GM21367 (cell line): ENCODE data around the gene CMTM8.

Experiments
- ATAC-seq: cut with Tn5 transposase; IDR thresholded peaks from one replicate; pipeline ENCODE4 v1.9.1; 2021; ENCODE audit not compliant: unreplicated experiment

The CMTM8 gene

GRCh38 chr3:32325927-32326326, 87.4 kb downstream of the CMTM8 start:
- no peak for ATAC-seq

DNA sequence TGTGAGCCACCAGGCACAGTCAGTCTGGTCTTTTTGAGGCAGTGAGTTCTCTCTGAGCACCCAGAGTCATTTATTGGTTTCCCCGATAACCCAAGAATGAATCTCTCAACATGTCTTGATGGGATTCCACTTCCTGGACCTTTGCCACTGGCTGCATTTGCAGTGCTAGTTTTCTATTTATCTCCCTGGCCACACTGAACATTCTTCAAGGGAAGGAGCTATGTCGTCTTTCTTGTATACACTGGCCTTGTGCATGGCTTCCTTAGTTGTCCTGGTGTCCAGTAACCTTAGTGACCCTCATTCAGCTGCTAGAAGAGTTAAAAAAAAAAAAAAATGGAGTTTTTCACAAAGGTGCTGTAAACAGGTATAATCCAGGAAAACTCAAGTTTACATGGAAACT, 88.3 kb downstream of the CMTM8 start:
- no peak for ATAC-seq

GRCh38 chr3:32334675-32335074, 96.2 kb downstream of the CMTM8 start:
- no peak for ATAC-seq

DNA sequence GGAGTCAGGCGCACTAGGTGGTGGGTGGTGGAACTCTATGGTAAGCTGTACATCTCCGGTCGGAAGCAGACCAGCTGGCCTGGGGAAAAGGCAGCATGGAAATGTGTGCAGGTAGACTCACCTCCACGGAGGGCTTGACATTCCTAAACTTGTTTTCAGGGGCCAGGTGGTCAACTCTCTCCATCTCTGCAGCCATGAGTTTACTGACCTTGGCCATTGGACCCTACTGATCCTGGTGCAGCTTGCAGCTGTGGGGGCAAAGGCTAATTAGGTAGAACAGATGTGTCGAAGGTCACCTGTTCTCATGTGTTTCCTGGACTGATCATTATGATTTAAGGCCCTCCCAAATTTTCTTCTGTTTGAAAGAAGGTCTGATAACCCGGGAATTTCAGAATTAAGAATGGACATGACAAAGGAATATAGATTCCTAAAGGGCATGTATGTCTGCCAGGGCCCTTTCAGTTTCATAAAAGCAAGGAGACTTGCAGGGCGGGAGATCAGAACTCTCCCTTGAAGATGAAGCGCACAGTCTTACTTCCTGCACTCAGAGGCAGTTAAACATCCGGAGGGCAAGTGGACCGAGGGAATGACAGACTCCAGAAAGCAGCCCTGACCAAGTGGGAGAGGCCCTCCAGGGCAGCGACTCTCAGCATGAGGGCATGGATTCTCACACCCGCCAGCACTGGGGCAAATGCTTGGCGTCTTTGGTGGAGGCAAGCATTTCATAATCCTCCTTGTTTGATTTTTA, 97.1 kb downstream of the CMTM8 start:
- no peak for ATAC-seq

DNA sequence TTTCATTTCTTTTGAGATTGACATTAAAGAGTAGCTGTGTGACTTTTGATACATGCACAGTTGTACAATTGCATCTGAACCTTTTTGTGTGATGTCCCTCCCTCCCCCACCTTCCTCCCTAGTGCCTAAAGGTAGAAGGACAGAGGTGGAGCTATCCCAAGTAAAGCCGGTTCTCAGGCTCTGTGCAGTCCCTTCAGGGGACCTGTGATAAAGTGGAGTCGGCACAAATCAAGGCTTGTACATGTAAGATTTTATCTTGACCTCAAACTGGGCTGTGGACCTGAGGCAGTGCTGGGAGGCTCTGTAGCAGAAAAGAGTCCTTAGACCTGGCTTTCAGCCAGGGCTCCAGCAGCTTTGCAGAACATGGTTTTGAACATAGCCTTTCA, 97.6 kb downstream of the CMTM8 start:
- ATAC-seq: no peak

- no peak for ATAC-seq
Measured at GRCh38 chr3:32337505-32337904, 99.0 kb downstream of the CMTM8 start.

GRCh38 chr3:32340039-32340438, 101.6 kb downstream of the CMTM8 start:
- no peak for ATAC-seq

DNA sequence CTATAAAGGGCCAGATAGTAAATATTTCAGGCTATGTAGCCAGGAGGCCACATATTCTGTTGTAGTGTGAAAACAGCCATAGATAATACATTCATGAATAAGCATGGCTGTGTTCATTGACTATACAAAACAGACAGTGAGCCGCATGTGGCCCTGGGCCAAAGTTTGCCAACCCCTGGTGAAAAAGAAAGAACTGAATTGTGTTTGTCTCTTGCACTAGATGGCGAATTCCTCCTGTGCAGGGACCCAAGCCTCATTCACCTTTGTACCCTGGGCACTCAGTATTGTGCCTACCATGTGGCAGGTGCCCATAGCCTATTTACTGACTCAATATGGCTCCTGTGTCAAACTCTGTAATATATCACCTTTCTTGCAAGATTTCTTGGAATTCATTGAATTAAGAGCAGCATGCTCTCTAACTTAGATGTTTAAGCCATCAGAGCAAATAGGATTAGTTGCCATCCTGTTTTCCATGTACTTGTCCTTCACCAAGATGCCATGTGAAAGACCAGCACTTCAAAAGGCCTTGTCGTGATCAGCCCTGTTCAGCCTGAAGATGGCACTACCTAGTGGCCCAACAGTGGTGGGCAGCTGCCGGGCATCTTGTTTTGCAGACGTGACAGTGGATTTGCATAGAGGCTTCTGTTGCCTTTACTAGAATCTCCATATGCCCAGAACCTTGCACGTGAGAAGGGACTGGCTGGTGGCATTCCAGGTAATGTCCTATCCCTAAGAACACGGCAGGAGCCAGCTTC, 102.3 kb downstream of the CMTM8 start:
- ATAC-seq: no peak

DNA sequence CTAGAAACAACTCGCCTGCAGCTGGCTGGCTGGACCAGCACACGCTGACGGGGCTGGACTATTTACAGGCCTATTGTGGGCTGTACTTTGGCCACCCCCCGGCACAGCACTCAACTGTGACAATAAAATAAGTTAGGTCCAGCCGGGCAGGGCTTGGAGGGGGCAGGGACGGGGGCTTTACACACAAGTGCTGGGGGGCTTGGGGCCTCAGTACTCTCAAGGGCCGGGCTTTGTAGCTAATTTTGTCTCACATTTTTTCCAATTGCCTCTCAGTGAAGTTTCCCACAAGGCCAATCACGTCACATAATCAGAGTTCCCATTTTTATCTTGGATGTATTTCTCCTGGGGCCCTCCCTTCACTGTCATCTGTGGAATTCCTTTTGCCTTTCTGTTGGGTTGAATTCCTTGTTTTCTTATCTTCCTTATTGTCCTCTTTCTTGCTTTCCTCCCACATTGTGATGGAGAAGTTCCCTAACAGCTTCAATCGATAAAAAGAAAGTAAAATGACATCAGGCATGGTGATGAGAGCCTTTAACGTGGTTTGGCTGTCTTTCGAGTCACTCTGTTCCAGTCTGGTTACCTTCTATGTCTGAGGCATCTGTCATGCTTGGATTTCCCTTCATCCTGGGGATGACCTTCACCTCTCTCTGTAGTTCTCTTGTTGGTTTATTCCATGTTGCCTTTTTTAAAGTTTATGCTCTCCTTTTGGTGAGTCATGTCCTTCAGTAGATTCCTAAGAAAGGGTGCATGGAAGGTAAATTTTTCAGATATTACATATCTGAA, 109.1 kb downstream of the CMTM8 start:
- no peak for ATAC-seq

DNA sequence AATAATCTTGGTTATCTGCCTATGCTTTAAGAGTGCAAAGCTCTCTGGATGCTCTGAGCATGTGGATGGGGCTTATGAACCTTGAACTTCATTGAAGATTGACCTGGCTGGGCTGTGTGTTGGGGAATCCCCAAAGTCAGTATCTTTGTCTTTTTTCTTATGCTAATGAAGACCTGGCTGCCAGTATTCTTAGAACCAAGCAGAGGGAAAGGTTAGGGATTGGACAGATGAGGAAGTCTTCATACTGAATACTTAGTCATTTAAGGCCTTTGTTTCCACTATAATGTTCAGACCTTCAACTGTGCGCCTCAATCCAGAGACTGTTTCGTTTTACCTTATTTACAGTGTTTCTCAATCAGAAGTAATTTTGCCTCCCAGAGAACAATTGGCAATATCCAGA, 110.7 kb downstream of the CMTM8 start:
- no peak for ATAC-seq

GRCh38 chr3:32352563-32352962, 114.1 kb downstream of the CMTM8 start:
- ATAC-seq: no peak

GRCh38 chr3:32353351-32353750, 114.9 kb downstream of the CMTM8 start:
- ATAC-seq: no peak

DNA sequence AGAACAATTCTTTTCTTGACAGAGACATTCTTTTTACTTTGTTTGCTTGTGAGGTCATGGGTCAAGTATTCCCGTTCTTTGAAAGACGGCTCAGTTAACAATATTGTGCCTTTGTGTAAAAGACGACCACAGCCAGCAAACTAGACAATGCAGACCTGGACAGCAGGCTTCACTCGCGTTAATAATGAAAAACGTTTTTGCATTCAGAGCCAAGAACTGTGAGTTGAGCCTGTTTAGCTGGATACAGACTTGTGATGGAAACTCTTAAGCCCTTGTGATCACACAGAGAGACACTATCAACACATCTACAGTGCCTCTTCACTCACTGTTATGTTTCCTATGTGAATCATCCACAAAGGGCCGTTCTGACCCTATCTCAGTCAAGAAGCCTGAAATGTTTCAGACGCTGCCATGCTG, 115.9 kb downstream of the CMTM8 start:
- no peak for ATAC-seq

DNA sequence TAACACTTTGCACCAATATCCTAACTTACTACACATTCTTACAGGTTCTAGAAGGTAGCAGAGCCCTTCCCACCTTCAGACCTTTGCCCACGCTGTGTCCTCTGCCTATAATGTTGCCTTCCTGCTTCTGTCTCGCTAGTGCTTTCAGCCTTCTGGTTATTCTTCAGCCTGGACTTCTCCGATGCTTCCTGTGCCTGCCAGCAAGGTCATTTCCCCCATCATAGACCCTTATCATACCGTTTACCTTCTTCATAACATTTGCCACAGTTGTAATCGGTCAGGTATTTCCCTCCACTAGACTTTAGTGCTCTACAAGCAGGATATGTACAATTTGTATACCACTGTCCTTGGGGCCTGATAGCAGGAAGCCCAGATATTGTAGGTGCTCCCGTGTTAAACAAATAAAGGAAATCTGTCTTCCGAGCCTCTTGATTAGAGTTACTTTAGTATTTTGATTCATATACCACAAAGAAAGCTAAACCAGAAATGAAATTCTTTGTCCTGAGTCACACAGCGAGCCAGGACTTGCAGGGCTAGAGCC, 117.3 kb downstream of the CMTM8 start:
- ATAC-seq: no peak

DNA sequence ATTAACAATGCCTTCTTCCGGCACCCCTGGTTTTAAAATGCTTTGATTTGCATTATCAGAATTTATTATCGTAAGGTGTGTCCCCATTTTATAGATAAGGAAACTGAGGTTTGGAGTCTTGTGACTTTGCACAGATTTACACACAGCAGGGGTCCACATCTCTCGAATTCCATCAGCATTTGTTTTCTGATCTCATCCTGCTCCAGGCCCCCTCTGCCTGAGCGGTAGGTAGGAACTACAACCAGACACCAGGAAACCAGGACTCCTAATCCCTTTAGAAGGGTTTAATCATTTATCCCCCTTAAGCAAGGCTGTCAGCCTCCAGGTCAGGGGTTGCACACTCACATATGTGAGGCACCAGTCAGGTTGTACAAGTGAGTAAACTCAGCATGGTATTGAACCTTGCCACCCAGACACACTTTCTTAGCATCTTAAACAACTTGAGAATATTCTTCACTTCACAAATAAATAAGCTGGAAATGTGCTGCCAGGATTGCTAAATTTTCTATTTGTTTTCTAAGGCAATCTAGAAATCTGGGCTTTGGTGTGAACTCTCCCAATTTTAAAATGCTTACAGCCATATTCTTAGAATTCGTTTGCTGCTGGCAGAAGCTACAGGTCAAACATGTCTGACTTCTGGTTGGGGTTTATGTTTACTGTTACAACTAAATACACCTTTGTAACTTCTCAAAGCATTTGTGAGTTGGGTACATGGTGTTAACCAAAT, 121.4 kb downstream of the CMTM8 start:
- no peak for ATAC-seq

DNA sequence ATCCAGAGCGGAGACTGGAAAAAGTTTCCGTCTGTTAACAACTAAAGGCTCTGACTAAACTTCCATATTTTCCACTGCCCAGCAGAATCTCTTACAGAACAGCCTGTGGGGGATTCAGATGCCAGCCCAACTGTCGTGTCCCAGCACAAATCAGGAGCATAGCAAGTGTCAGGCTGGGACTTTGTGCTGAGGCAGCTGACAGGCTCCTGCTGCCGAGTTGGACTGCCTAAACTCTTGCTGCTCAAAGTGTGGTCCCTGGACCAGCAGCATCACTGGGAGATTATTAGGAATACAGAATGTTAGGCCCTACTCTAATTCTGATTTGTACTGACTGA, 122.0 kb downstream of the CMTM8 start:
- no peak for ATAC-seq

DNA sequence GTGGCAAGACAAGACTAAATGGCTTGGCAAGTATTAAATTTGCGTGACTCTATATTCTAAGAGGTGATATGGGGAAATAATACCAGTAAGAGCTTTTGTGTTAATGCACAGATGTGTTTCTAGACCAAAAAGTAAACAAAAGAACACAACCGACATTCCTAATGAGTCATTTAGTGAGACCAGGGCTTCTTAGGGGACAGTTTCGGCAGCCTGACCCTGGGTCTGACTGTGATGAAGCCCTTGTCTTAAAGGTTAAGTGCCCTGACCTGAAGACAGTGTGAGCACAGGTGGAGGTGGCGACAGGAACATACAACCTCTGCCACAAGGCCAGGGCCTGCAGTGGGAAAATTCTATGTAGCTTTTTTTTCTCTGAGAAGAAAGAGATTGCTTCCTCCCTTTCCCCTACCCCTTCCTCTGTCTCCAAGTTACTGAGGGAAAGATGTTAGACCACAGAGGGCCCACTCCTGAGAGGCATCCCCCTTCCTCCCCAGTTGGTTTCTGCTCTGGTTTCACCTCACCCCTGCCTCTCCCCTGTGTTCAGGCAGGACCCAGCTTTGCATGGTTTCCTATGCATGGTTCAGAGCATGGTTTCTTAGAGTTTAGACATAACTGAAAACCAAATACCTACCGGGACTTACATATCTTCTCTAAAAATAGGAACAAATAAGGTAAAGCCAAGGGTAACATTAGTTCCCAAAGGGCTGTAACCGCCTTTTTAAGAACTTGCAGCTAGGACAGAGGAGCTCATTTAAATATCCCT, 128.3 kb downstream of the CMTM8 start:
- ATAC-seq: peak; percentile 37

GRCh38 chr3:32367442-32367841, 129.0 kb downstream of the CMTM8 start:
- no peak for ATAC-seq

DNA sequence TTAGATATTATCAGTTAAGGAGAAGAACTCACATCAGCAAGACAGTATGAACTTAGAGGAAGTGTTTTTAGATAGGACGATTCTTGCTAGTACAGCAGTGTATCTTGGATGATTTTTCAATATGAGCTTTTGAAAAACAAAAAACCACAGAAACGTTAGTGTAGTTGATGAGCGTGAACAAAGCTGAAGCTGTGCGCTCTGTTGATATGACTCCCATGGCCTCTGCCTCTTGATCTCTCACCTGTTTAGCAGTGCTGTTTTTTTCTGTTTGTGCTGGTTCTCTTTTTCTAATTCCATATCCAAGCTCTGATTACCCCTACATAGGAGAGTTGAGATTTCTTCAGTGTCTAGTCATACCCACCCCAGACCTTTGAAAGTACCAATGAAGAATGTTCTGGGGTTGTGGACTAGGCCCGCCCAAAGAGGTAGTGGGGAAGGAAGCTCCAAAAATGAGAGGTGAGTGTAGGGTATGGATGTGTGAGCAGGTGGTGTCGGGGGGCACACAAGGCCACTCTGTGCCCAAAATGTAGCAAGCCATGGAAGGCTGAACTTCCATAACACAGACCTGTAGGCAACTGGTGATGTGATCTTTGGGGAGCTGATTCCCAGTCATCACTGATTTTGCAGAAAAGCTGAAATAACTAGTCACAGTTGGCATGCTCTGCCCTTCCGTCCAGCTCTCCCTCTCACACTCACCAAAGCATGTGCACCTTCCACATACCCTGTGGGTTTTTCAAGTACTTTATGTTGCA, 133.2 kb downstream of the CMTM8 start:
- ATAC-seq: no peak

- no peak for ATAC-seq
Measured at GRCh38 chr3:32372213-32372490, 133.7 kb downstream of the CMTM8 start.
